ENCODE data around the gene TLE7.

The TLE7 gene

DNA sequence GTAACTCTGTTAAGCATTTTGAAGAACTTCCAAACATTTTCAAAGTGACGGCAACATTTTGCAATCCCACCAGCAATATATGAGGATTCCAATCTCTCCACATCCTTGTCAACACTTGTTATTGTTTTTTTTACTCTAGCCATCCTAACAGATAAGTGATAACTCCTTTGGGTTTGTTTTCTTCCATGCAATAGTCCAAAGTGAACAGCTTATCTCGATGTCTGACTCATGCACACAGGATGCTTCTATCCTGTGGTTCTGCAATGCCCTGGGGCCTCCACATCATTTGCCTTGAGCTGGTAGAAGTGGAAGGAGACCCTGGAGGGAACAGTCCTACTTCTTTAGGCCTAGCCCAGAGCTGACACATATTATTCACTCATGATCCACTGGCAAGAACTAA lies 13.0 kb downstream of the TLE7 start:
- Histone ChIP-seq H3K4me1 (ENCODE audit: control insufficient read depth, insufficient read depth, low read length) (no peaks in the 10 kb centered on the region), H3K27me3 (replicated peaks; ENCODE audit: control insufficient read depth, insufficient read depth, low read length) (peaks cover 24% of the 10 kb centered on the region), H3K9me3 (ENCODE audit: control insufficient read depth, low read length) (peaks cover 4% of the 10 kb centered on the region), H3K9ac (ENCODE audit: low read length) (no peak overlapping the region), H3K4me3 (ENCODE audit: low read length) (no peak overlapping the region), H3K36me3 (ENCODE audit: control insufficient read depth, insufficient read depth, low read length, severe bottlenecking) (no peaks in the 10 kb centered on the region)
- DNase-seq (ENCODE audit: low read depth): no peak

DNA sequence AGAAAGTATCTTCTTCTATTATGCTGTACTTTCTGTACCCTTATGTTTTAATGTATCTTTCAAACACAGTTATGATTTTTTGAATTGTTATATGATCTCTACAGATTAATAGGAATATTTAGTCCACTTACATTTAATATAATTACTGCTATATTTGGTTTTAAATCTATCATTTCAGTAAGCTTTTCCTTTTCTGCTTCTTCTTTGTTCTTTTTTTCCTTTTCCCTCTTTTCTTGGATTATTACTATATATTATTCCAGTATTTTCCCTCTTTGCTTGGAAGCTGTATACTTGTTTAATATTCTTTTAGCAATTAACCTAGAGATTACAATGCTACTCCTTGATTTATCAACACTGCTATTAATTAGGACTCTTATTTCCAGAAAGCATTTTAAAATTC lies 13.5 kb downstream of the TLE7 start:
- H3K36me3 ChIP-seq (ENCODE audit: control insufficient read depth, insufficient read depth, low read length, severe bottlenecking): no peaks in the 10 kb centered on the region
- no peaks in the 10 kb centered on the region for H3K4me1 ChIP-seq (ENCODE audit: control insufficient read depth, insufficient read depth, low read length)
- H3K27me3 ChIP-seq (replicated peaks; ENCODE audit: control insufficient read depth, insufficient read depth, low read length): peaks cover 24% of the 10 kb centered on the region
- H3K4me3 ChIP-seq (ENCODE audit: low read length): no peak overlapping the region
- peaks cover 4% of the 10 kb centered on the region for H3K9me3 ChIP-seq (ENCODE audit: control insufficient read depth, low read length)
- H3K9ac ChIP-seq (ENCODE audit: low read length): no peak overlapping the region
- no peak for DNase-seq (ENCODE audit: low read depth)

DNA sequence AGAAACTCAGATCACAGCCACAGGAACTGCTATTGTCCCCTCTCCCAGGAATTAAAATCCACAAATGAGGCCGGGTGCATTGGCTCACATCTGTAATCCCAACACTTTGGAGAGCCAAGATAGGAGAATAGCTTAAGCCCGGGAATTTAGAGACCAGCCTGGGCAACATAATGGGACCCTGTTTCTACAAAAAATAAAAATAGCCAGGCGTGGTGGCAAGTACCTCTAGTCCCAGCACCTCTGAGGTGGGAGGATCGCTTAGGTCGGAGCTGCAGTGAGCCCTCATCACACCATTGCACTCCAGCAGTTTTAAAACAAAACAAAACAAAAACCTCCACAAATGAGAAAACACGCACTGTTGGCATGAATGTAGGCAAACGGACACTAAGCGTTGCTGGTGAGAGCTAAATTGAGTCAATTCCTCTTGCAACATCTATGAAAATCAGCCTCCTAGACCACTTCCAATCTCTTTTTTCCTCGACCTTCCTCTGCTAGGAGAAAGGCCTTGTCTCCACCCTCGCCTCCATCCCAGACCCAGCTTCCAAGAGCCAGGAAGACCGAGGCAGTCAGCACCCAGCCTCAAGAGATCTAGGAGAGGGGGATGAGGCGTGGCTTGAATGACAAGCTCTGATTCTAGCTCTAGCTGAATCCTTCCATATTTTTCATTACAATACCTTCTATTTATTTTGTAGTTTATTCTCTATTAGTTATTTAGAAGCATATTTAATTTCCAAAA lies 14.8 kb downstream of the TLE7 start:
- Histone ChIP-seq H3K4me1 (ENCODE audit: control insufficient read depth, insufficient read depth, low read length) (no peaks in the 10 kb centered on the region), H3K36me3 (ENCODE audit: control insufficient read depth, insufficient read depth, low read length, severe bottlenecking) (no peaks in the 10 kb centered on the region), H3K9ac (ENCODE audit: low read length) (no peak overlapping the region), H3K4me3 (ENCODE audit: low read length) (no peak overlapping the region), H3K27me3 (replicated peaks; ENCODE audit: control insufficient read depth, insufficient read depth, low read length) (peaks cover 18% of the 10 kb centered on the region), H3K9me3 (ENCODE audit: control insufficient read depth, low read length) (peaks cover 4% of the 10 kb centered on the region)
- no peak for DNase-seq (ENCODE audit: low read depth)

DNA sequence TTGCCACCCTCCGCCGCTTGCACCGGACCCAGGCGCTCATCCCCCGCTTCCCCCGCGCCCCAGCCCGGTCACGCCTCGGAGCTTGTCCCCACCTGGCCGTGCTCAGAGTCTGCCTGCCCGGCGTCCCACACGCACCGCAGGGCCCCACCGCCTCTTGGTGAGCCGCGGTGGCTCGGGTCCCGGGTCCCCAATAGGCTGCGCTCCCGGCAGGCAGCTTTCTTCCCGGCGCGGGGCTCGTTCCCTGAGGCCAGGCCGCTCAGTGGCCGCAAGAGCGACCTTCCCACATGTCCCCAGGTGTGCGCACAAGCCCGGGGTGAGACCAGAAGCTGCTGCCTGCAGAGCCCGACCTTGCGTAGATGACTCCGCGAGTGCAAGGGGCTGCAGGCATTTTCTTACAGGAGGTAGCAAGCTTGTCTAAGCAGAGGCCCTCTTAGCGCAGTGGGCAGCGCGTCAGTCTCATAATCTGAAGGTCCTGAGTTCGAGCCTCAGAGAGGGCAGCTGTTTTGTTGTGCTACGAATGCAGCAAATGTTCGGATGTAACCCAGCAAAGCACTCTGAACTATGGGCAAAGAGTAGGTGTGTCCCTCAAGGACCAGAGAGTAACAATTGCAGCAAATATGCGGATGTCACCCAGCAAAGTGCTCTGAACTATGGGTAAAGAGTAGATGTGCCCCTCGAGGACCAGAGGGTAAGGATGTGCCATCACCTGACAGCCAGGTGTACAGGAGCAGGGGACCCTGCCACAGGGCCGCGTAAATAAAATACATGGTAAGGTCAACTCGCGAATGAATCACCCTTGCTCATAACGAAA lies 15.6 kb downstream of the TLE7 start:
- peaks cover 20% of the 10 kb centered on the region for H3K27me3 ChIP-seq (replicated peaks; ENCODE audit: control insufficient read depth, insufficient read depth, low read length)
- DNase-seq (ENCODE audit: low read depth): peak; percentile 40

DNA sequence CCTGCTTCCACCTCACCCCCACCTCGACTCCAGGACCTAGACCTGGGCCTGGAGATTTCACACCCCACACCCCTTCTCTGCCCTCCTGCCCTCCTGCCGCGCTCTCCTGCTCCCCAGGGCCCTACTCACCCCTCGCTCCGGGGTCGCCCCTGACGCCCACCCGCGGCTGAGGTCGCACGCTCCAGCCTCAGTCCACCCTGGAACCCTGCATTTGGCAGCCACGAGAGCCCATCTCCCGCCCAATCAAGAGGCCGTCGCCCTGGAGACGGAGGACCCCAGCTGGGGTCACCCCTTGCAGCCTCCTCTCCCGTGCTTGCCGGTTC lies 16.1 kb downstream of the TLE7 start:
- H3K36me3 ChIP-seq (ENCODE audit: control insufficient read depth, insufficient read depth, low read length, severe bottlenecking): no peaks in the 10 kb centered on the region
- peaks cover 7% of the 10 kb centered on the region for H3K9me3 ChIP-seq (ENCODE audit: control insufficient read depth, low read length)
- no peak overlapping the region for H3K9ac ChIP-seq (ENCODE audit: low read length)
- peak overlapping the region; percentile 64 for H3K4me3 ChIP-seq (ENCODE audit: low read length)
- peaks cover 19% of the 10 kb centered on the region for H3K27me3 ChIP-seq (replicated peaks; ENCODE audit: control insufficient read depth, insufficient read depth, low read length)
- DNase-seq (ENCODE audit: low read depth): no peak
- H3K4me1 ChIP-seq (ENCODE audit: control insufficient read depth, insufficient read depth, low read length): no peaks in the 10 kb centered on the region

More for the DNA sequence above, 15.6 kb downstream of the TLE7 start:
- no peaks in the 10 kb centered on the region for H3K36me3 ChIP-seq (ENCODE audit: control insufficient read depth, insufficient read depth, low read length, severe bottlenecking)
- peak overlapping the region; percentile 64 for H3K4me3 ChIP-seq (ENCODE audit: low read length)
- H3K9me3 ChIP-seq (ENCODE audit: control insufficient read depth, low read length): peaks cover 4% of the 10 kb centered on the region
- H3K4me1 ChIP-seq (ENCODE audit: control insufficient read depth, insufficient read depth, low read length): no peaks in the 10 kb centered on the region
- no peak overlapping the region for H3K9ac ChIP-seq (ENCODE audit: low read length)

DNA sequence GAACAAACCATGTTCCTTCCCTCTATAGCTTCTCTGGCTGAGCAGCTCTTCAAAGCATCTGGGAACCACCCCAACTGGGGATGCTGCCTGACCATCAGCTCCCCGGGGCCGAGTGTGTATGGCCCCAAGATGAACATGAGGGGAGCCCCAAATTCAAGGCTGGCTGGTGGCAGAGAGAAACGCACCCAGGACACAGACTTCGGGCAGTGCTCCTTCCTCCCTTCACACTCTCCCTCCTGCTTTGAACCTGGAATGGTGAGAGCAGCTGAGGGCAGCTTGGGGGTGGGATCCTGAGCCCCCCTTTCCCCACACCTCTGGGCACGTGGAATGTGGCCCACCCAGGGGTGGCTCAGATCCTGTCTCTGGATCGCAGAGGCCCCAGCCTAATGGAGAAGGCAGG lies 17.2 kb downstream of the TLE7 start:
- Histone ChIP-seq H3K9ac (ENCODE audit: low read length) (no peak overlapping the region), H3K4me3 (ENCODE audit: low read length) (no peak overlapping the region), H3K9me3 (ENCODE audit: control insufficient read depth, low read length) (peaks cover 7% of the 10 kb centered on the region), H3K4me1 (ENCODE audit: control insufficient read depth, insufficient read depth, low read length) (no peaks in the 10 kb centered on the region), H3K27me3 (replicated peaks; ENCODE audit: control insufficient read depth, insufficient read depth, low read length) (peaks cover 11% of the 10 kb centered on the region), H3K36me3 (ENCODE audit: control insufficient read depth, insufficient read depth, low read length, severe bottlenecking) (no peaks in the 10 kb centered on the region)
- no peak for DNase-seq (ENCODE audit: low read depth)

DNA sequence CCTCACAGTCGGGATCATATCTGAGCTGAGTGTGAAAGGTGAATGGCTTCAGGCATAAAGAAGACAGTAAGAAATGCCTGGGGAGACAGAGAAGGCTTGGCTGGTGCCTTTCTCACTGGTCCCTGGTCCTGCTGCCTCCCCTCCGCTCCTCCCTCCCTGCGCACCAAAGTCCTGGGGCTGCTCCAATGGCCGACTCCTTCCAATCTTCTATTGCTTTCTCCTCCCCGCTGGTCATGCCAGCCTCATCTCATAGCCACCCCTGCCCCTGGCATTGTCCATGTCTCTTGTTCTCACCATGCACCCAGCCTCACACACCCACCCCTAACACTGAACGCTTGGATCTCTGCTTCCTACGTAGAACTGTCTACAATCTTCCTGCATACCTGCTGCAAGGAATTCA lies 18.0 kb downstream of the TLE7 start:
- no peaks in the 10 kb centered on the region for H3K4me1 ChIP-seq (ENCODE audit: control insufficient read depth, insufficient read depth, low read length)
- peaks cover 13% of the 10 kb centered on the region for H3K27me3 ChIP-seq (replicated peaks; ENCODE audit: control insufficient read depth, insufficient read depth, low read length)
- no peak for DNase-seq (ENCODE audit: low read depth)
- H3K36me3 ChIP-seq (ENCODE audit: control insufficient read depth, insufficient read depth, low read length, severe bottlenecking): no peaks in the 10 kb centered on the region
- H3K9me3 ChIP-seq (ENCODE audit: control insufficient read depth, low read length): peaks cover 7% of the 10 kb centered on the region
- no peak overlapping the region for H3K4me3 ChIP-seq (ENCODE audit: low read length)
- no peak overlapping the region for H3K9ac ChIP-seq (ENCODE audit: low read length)

DNA sequence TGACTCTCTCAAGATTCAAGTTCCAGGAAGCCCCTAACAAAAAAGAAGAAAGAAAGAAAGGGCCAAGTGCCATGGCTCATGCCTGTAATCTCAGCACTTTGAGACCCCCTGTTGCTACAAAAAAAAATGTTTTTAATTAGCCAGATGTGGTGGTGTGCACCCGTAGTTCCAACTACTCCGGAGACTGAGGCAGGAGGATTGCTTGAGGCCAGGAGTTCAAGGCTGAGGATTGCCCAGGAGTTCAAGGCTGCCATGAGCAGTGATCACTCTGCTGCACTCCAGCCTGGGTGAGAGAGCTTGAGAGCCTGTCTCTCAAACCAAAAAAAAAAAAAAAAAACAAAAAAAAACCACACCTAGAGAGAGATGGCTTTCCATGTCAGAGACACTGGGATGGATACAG lies 18.8 kb downstream of the TLE7 start:
- no peaks in the 10 kb centered on the region for H3K36me3 ChIP-seq (ENCODE audit: control insufficient read depth, insufficient read depth, low read length, severe bottlenecking)
- no peaks in the 10 kb centered on the region for H3K4me1 ChIP-seq (ENCODE audit: control insufficient read depth, insufficient read depth, low read length)
- H3K27me3 ChIP-seq (replicated peaks; ENCODE audit: control insufficient read depth, insufficient read depth, low read length): peaks cover 20% of the 10 kb centered on the region
- no peak overlapping the region for H3K9ac ChIP-seq (ENCODE audit: low read length)
- DNase-seq (ENCODE audit: low read depth): no peak
- H3K9me3 ChIP-seq (ENCODE audit: control insufficient read depth, low read length): peaks cover 3% of the 10 kb centered on the region
- H3K4me3 ChIP-seq (ENCODE audit: low read length): no peak overlapping the region

DNA sequence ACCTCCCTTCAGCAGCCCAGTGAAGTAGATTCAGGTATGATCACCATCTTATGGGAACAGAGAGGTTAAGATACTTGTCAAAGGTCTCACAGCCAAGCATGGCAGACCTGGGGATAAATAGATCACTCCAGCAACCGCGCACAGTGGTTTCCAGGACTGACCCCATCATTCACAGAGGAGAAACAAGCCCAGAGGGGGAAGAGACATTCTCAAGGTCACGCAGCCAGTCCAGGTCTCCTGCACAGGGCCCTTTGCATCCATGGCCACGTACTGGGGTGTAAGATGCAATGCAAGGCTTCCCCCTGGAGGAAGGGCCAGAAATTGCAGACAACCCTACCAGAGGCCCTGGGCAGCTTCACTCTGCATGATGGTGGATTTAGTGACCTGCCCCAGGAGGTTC lies 19.9 kb downstream of the TLE7 start:
- H3K9me3 ChIP-seq (ENCODE audit: control insufficient read depth, low read length): peaks cover 7% of the 10 kb centered on the region
- DNase-seq (ENCODE audit: low read depth): no peak

DNA sequence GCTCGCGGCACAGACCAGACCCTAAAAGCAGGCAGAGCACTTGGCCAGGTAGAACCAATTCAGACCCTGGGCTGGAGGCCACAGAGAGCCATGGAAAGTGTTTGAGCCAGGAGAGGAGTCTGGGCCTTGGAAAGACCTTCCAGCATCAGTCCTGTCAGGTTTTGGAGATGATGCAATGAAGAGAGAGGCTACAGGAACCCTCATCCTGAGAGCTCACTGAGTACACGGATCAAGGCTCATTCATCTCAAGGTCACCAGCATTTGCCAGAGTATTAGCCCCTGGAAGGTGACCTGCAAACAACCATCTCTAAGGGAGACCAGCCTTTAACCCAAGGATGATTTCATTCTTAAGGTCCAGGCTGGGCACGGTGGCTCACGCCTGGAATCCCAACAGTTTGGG lies 27.8 kb downstream of the TLE7 start:
- Histone ChIP-seq H3K9me3 (ENCODE audit: control insufficient read depth, low read length) (peaks cover 4% of the 10 kb centered on the region), H3K36me3 (ENCODE audit: control insufficient read depth, insufficient read depth, low read length, severe bottlenecking) (no peaks in the 10 kb centered on the region), H3K4me3 (ENCODE audit: low read length) (no peak overlapping the region), H3K4me1 (ENCODE audit: control insufficient read depth, insufficient read depth, low read length) (no peaks in the 10 kb centered on the region), H3K9ac (ENCODE audit: low read length) (no peak overlapping the region), H3K27me3 (replicated peaks; ENCODE audit: control insufficient read depth, insufficient read depth, low read length) (peaks cover 65% of the 10 kb centered on the region)
- DNase-seq (ENCODE audit: low read depth): no peak

More for the DNA sequence above, 19.9 kb downstream of the TLE7 start:
- no peak overlapping the region for H3K9ac ChIP-seq (ENCODE audit: low read length)
- H3K4me1 ChIP-seq (ENCODE audit: control insufficient read depth, insufficient read depth, low read length): no peaks in the 10 kb centered on the region
- H3K36me3 ChIP-seq (ENCODE audit: control insufficient read depth, insufficient read depth, low read length, severe bottlenecking): no peaks in the 10 kb centered on the region
- peaks cover 22% of the 10 kb centered on the region for H3K27me3 ChIP-seq (replicated peaks; ENCODE audit: control insufficient read depth, insufficient read depth, low read length)
- no peak overlapping the region for H3K4me3 ChIP-seq (ENCODE audit: low read length)

DNA sequence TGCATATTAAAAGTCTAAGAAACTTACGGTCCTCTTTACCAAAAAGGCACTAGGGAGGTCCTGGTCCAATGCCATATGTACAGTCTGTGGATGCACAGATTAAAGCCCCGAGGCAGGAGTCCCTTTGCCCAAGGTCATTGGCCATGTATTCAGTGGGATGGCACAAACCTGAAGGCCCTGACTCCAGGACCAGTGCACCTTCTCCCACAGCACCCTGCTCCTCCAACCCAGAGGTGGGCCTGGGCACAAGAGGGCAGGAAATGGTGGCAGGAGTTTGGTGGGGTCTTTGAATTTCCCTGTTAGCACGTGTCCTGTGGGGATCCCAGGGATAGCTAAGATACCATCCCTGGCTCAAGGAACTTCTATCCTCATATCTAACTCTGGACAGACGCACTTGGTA lies 28.5 kb downstream of the TLE7 start:
- H3K4me3 ChIP-seq (ENCODE audit: low read length): no peak overlapping the region
- no peaks in the 10 kb centered on the region for H3K4me1 ChIP-seq (ENCODE audit: control insufficient read depth, insufficient read depth, low read length)
- no peaks in the 10 kb centered on the region for H3K36me3 ChIP-seq (ENCODE audit: control insufficient read depth, insufficient read depth, low read length, severe bottlenecking)
- H3K9ac ChIP-seq (ENCODE audit: low read length): no peak overlapping the region
- H3K27me3 ChIP-seq (replicated peaks; ENCODE audit: control insufficient read depth, insufficient read depth, low read length): peaks cover 64% of the 10 kb centered on the region
- H3K9me3 ChIP-seq (ENCODE audit: control insufficient read depth, low read length): peaks cover 4% of the 10 kb centered on the region
- DNase-seq (ENCODE audit: low read depth): no peak
